ENCODE measurements around the gene SELENON.

The SELENON gene, protein sequence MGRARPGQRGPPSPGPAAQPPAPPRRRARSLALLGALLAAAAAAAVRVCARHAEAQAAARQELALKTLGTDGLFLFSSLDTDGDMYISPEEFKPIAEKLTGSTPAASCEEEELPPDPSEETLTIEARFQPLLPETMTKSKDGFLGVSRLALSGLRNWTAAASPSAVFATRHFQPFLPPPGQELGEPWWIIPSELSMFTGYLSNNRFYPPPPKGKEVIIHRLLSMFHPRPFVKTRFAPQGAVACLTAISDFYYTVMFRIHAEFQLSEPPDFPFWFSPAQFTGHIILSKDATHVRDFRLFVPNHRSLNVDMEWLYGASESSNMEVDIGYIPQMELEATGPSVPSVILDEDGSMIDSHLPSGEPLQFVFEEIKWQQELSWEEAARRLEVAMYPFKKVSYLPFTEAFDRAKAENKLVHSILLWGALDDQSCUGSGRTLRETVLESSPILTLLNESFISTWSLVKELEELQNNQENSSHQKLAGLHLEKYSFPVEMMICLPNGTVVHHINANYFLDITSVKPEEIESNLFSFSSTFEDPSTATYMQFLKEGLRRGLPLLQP

DNA sequence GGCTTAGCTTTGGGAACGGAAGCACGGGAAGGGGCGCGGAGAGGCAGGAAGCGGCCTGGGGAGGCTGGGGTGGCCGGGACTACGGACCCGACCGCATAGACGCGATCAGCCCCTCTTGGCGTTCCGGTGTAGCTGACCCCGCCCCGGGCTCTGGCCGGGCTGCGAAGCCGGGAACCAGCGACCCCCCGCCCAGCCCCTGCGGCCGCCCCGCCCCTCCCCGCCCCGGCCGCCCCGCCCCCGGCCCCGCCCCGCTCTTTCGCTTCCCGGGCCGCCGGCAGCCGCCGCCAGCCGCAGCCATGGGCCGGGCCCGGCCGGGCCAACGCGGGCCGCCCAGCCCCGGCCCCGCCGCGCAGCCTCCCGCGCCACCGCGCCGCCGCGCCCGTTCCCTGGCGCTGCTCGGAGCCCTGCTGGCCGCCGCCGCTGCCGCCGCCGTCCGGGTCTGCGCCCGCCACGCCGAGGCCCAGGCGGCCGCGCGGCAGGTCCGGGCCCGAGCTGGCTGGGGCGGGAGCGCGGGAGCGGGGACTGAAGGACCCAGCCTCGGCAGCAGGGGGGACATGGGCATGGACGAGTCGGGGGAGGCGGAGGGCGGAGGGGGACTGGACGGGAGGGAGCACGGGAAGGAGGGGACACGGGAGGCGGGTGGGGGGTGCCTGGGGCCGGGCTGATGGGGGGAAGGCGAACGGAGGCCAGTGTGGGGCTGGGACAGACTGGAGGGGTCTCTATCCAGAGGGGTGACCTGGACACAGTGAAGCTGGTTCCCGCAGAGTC, at the start of gene SELENON:
SELENON (plus strand) TSS at position 259 of the 768 bp plus-strand sequence; CDS start at position 297, 38 bp downstream.
- no peak for DNase-seq

DNA sequence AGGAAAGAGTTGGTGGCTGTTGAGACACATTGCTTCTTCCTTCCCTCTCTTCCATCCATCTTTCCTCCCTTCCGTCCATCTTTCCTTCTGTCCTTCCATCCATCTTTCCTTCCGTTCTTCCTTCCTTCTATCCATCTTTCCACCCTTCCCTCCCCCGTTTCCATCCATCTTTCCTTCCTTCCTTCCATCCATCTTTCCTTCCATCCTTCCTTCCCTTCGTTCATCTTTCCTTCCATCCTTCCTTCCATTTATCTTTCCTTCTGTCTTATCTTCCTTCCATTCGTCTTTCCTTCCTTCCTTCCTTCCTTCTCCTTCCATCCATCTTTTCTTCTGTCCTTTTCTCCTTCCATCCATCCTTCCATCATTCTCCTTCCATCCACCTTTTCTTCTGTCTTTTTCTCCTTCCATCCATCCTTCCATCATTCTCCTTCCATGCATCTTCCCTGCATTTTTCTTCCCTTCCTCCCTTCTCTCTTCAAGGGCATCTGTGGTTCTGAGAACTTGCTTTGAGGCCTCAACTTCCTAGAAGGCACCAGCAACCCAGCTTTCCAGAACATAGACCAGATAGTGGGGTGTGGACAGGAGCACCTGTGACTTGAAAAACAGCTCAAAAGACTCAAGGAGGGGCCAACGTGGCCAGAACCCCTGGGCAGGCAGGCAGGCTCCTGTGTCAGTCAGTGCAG, 48.9 kb upstream of the SELENON start:
- no peak for DNase-seq

DNA sequence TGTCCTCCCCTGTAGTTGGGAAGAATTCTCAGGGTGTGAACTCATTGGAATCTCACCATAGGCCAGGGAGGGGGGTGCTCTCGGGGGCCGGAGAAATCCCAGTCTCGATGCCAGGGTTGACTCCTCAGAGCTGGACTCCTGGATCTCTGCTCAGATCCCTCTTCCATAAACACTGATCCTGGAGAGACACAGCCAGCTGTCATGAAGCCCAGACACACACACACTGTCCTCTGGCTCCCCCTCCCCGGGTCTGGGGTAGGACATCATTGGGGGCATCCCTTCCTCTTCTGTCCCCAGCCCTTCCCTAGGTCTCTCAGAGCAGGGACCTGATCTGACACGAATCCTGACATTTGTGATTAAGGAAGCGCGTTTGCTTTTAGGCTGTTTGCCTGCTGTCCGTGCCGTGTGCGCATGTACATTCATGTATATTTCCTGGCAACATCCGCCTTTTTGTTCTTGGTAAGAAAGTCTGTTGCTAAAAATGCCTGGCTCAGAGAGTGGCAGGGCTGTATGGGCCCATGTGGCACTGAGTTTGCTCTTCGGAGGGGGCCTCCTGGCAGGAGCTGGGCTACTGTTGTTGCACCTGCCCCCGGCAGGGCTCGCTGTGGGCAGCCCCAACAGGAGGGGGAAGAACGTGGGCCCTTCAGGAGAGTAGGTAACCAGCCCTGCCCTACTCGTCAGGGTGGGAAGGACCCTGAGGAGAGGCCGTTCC, 45.4 kb upstream of the SELENON start:
- no peak for DNase-seq

DNA sequence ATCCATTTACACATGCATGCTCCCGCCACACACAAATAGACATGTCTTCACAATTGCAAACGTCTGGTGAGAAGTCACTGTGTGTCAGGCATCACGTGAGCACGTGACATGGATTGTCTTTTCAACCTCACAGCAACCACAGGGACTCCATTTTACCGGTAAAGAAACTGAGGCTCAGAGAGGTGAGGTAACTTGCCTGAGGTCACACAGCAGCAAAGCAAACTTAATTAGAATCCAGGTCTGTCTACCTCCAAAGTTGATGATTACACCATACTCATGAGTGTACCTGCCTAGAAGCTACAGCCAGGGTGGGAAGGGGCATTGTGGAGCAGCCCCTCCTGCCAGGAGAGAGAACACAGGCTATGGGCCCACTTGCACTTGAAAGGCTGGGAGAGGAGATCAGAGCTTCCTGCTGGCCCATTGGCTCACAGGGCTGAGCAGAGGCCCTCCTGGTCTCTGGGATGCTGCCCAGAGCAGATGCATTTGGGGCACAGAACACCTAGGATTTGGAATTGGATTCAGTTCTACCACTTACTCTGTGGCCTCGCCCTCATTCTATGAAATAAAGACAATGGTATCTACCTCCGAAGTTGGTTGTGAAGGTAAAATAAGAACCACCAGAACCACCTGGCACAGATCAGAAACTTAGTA, 44.4 kb upstream of the SELENON start:
- DNase-seq, result no peak

DNA sequence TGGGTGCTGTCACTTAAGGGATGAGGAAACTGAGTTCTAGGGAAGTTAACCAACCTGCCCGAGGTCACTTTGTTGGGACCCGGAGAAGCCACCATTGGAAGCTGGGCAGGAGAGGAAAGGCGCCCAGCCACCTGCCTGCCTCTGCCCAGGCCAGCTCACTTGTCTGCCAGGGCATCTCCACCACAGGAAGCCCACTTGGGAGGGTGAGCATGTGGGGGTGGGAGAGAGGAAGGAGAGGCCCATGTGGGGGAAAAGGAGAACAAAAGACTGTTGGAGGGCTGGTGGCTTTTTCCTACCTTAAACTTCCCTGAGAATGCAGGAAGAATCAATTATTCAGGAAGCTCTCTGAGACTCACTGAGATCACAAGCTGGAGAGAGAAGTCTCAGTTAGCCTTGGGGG, 43.8 kb upstream of the SELENON start:
- DNase-seq, result no peak

DNA sequence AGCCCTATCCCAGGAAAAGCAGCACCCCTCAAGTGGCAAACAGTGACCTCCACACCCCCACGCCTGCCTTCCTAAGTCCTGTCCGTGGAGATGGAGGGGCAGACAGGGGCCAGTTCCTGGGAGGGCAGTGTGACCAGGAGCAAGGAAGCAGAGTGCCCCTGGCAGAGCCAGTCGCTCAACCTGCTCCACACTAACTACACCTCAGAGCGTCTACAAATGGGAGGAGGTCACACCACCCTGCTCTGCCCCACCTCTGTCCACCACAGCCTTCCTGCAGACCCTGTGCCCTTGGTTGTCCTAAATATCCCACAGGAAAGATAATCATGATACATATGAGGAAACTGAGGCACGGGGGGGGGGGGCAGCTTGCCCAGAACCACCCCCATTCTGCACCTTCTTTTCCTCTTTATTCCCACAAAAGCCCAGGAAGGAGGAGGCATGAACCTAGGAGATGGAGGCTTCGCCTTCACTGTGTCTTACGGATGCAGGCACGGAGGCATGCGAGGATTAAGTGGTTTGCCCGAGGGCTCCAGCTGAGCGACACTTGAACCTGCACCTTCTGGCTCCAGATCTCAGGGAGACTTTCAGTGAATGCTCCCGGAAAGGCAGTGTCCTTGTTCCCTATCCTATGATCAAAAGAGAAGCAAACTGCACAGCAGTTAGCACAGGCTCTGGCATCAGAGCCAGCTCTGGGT, 42.7 kb upstream of the SELENON start:
- DNase-seq, result no peak

DNA sequence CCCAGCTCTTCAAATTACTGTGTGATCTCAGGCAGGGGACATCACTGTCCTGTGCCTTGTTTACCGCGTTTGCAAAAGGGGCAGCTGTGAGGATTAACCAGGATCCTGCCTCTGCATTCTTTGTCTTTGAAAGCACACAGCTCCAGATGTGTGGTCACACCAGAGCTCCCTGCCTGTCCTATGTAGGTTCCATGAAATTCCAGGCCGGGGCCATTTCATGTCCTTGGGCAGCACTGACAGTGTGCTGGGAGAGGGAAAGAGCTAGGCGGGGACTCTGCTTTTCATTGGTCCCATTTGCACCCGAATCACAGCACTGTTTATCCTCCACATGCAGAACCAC, 42.2 kb upstream of the SELENON start:
- no peak for DNase-seq

DNA sequence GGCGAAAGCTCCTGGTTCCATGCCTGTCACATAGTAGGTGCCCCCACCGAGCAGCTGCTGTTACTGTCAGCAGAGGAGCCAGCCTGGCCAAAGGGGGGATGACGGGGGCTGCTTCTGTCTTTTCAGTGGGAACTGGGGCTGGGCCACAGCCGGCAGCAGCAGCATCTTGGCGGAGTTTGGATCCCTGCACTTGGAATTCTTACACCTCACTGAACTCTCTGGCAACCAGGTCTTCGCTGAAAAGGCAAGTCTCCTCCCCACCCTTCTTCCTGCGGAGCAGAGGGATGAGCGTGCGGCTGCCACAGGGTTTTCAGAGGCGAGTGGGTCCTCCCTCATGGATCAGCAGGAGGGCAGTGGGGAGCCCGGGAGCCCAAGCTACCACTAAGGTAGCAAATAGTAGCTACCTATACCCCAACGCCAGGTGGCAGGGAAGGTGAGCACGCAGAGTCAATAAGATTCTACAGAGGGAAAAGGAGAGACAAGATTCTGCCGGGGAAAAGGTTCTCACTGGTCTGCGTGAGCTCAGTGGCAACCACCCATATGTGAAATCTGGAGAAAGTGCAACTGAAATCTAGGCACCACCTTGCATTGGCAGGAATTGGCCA, 41.4 kb upstream of the SELENON start:
- no peak for DNase-seq

DNA sequence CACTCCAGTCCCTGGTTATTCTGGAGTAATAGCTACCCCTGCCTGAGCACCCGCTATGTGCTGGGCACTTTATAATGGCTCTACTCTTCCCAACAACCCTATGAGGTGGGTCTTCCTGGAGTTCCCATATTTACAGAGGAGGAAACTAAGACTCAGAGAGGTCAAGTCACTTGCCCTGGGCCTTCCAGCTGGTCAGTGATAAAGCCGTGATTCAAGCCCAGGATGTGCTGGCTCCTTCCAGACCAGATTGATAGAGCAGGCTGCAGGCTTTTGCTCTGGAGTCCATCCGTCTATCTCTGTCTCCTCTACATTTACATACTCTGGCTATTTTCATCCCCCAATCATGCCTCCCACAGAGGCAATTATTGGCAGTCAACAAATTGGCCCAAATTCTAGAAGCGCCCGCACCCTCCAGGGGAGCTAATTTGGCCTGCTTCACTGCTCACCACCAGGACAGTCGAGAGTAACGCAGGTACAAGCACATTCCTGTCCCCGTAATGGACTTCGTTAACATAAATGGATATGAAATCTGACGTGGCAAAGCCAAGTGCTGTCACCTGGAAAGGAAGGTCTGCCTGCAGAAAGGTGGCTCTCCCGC, 39.8 kb upstream of the SELENON start:
- DNase-seq, result no peak

DNA sequence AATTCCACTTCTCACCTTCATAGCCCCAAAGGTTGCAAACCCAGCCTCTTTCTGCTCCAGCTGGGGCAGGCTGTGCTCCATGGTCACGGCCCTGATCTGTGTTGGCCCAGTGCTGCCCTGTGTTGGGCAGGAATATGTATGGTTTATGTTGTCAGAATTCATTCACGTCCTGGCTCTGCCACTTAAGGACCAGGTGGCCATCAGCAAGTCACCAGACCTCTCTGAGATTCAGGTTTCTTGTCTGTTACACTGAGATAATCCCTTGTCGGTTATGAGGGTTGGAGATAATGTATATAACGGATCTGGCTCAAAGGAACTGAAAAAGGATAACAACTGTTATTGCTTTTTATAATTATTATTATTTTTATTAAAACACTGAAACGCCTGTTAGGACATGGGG, 39.1 kb upstream of the SELENON start:
- no peak for DNase-seq

DNA sequence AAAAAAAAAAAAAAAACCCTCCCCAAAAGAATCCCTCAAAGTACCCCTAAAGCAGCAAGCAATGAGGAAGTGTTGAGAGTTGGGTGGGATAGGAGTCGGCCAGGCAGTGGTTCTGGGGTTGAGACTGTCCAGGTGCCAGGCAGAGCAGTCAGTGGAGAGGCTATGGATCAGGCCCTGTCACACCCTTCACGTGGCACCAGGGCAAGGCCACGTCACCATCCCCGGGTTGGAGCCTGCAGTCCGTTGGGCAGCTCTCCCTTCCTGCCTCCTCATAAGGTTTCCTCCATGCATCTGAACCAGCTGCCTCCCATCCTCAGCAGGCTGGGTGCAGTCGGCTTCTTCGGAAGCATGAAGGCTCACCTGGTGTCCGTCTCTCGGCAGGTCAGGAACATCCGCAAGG, 36.5 kb upstream of the SELENON start:
- no peak for DNase-seq

DNA sequence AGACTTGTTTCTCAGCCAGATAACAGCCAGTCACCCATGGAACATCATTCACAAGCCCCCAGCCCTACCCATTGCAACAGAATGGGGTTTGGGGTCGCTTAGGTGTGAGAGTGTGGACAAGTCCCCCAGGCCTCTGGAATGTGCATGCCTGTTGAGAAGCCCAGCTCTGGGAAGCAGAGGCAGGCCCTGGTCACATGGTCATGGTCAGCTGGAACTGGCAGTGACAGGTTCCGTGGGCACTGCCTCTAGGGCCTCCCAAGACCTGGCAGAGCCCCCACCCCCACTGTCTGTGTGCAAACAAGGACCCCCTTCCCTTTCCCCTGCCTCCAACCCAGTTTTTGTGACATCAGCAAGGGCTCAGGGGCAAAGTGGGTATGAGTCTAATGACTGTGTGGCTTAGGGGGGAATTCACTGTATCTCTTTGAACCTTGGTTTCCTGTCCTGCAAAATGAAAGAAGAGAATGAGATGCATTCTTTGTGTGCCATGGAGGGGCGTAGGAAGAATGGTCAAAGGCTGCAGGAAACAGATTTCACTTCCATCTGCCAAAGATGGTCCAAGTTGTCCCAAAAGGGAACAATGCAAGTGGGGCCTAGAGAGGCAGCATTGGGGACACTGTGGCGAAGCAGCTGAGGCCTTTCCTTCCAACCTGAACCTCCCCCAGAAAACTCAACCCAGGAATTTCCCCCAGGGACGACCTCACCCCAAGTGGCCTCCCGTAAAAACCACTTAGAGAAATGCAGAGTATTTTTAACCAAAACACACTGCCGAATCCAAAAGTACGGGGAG, 34.7 kb upstream of the SELENON start:
- no peak for DNase-seq

DNA sequence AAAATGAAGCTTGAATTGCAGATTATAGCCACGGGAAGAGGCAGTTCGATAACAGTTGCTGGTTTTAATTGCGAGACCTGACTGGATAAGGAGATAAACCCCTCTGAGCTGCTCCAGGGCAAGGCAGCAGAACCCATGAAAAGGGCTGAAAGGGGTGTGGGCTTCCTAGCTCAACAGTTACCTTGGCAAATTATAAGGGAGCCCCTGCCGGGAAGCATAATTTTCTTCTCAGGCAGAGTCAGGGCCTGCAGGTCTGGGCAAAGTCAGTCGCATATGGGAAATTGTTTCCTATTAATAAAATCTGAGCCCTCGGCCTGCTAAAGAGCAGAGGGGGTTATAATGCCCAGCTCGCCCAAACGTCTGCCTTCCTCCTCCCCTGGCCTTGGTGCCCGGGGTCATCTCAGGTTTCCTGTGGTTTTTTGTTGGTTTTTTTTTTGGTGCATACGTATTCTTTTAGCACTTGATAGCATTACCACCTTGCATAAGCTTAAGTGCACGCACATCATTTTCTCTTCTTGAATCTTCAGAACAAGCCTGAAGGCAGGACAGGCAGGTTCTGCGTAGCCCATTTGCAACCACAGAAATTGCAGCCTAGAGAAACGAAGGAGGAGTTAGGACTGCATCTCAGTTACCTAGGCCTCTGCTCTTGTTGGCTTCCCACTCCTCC, 33.9 kb upstream of the SELENON start:
- DNase-seq, result no peak

DNA sequence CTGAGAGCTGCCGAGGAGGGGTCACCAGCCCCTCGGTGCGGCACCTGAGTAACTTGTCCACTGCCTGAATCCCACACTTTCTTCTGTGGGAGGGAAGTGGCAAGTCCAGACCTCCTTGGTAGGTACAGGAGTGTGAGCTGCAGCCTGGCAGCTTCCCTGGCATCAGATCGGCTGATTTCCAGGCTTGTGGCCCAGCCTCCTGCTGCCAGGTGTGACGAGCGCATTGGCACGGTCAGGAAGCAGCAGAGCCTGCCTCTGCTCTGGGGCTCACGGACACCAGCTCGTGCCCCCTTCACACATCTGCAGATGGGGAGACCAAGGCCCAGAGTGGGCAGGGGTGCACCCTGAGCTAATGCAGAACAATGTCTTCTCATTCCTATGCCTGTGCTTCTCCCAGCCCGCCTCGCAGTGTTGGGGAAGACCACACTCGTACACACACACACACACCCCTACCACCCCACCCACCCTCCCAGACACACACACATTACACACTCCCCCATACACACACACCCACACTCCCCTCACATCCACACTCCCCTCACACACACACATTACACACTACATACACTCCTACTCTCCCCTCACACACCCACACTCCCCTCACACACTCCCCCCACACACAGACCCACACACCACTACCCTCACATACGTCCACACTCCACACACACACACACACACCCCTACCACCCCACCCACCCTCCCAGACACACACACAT, 33.1 kb upstream of the SELENON start:
- DNase-seq, result no peak

DNA sequence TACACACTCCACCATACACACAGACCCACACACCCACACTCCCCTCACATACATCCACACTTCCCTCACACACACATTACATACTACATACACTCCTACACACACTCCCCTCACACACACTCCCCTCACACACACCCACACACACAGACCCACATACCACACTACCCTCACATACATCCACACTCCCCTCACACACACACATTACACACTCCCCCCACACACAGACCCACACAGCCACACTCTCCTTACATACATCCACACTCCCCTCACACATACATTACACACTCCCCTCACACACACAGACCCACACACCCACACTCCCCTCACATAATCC, 32.6 kb upstream of the SELENON start:
- no peak for DNase-seq

DNA sequence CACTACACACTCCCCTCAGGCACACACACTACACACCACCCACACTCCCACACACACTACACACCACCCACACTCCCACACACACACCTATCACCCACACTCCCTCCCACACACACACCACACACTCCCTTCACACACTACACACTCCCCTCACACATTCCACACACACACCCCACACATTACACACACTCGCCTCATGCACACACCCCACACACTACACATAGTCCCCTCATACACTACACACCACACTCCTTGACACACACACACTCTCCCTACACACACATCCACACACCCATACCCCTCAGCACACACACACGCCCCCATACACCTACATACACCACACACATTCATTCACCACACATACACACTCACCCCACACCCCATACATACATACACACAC, 31.0 kb upstream of the SELENON start:
- DNase-seq, result no peak

DNA sequence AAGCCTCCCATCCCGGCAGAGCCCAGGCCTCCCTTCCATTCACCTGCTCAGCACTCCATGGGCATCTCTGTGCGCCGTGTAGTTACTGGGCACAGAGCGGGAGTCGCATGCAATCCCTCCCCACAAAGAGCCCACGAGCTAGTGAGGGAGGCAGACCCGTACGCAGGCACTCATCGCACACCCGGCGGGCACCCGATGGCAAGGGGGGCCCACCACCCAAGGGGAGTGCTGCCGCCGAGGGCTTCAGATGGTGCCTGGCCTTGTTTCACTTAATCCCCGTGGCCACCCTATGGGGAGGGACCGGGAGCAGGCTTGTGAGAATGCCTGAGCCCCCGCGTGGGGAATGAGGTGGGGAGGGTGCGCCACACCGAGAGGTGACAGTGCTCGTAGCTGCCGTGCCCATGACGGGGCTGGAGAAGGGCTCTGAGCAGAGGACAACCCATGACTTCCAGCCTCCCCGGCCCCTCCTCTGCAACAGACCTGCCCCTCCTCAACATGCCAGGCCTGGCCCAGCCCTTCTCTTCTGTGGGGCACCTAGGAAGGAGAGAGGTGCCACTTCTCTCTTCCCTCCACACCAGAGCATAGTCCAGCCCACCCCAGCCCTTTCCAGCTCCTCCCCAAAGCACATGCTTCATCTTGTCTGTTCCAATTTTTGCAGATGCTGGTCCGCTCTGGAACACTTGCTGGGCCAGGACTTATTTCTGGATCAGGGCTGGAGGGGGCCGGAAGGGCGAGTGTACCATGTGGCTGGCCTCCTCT, 30.2 kb upstream of the SELENON start:
- no peak for DNase-seq
